Cerebellar nuclear complex (tissue), 1 donor: ENCODE data around the gene CNTLN.
"Not testable (repeated sequence)": the region's sequence is repeated elsewhere in the genome, so short reads cannot be mapped to it uniquely, and the experiment has no call there.

Source experiments
- DNase-seq, 2 experiments: peaks; one replicate each; lab custom pipeline; 2025; lab: John Stamatoyannopoulos, UW

CNTLN gene

GRCh38 chr9:17134396-17135294 is at the start of gene CNTLN:
CNTLN (plus strand) TSS chr9:17135040; CDS start chr9:17135066, 26 bp downstream.
- DNase-seq, result peak; percentile 5 to 65

GRCh38 chr9:17088566-17088965 is 46.3 kb upstream of the CNTLN start:
- no peak for DNase-seq

- DNase-seq, result no peak
Observed at GRCh38 chr9:17090041-17090440, 44.8 kb upstream of the CNTLN start.

- DNase-seq, result peak in 1 of 2 experiments; percentile 10
Observed at GRCh38 chr9:17116400-17116837, 18.4 kb upstream of the CNTLN start.

- DNase-seq, result no peak
Observed at GRCh38 chr9:17117372-17117771, 17.5 kb upstream of the CNTLN start.

GRCh38 chr9:17120203-17120602 is 14.6 kb upstream of the CNTLN start:
- no peak for DNase-seq

GRCh38 chr9:17121264-17121663 is 13.6 kb upstream of the CNTLN start:
- DNase-seq, result no peak

GRCh38 chr9:17130291-17130690 is 4.5 kb upstream of the CNTLN start:
- no peak for DNase-seq

GRCh38 chr9:17130725-17131124 is 4.1 kb upstream of the CNTLN start:
- DNase-seq, result no peak

GRCh38 chr9:17131494-17131893 is 3.3 kb upstream of the CNTLN start:
- DNase-seq, result no peak

- DNase-seq, result peak in 1 of 2 experiments; percentile 15
Observed at GRCh38 chr9:17135295-17136160, 688 bp downstream of the CNTLN start.

- DNase-seq, result no peak
Observed at GRCh38 chr9:17137566-17137965, 2.7 kb downstream of the CNTLN start.

- DNase-seq, result no peak
Observed at GRCh38 chr9:17138503-17138902, 3.7 kb downstream of the CNTLN start.

GRCh38 chr9:17140418-17140817 is 5.6 kb downstream of the CNTLN start:
- no peak for DNase-seq

GRCh38 chr9:17148324-17148723 is 13.5 kb downstream of the CNTLN start:
- DNase-seq, result no peak

GRCh38 chr9:17159469-17159868 is 24.6 kb downstream of the CNTLN start:
- DNase-seq, result no peak

GRCh38 chr9:17160327-17160726 is 25.5 kb downstream of the CNTLN start:
- no peak for DNase-seq

GRCh38 chr9:17165764-17166163 is 30.9 kb downstream of the CNTLN start:
- DNase-seq, result no peak

- no peak for DNase-seq
Observed at GRCh38 chr9:17166346-17166745, 31.5 kb downstream of the CNTLN start.

GRCh38 chr9:17171309-17172094 is 36.7 kb downstream of the CNTLN start:
- DNase-seq, result no peak

GRCh38 chr9:17177496-17177895 is 42.7 kb downstream of the CNTLN start:
- not testable (repeated sequence) for DNase-seq

GRCh38 chr9:17185481-17186029 is 50.7 kb downstream of the CNTLN start:
- no peak for DNase-seq
